DMS79 (cell line): ENCODE results near the gene EZR.
"Not testable (repeated sequence)": the region's sequence is repeated elsewhere in the genome, so short reads cannot be mapped to it uniquely, and the experiment has no call there.

Experiments
- DNase-seq: peaks from one replicate; lab custom pipeline; 2025; lab: John Stamatoyannopoulos, UW

Gene EZR

DNA sequence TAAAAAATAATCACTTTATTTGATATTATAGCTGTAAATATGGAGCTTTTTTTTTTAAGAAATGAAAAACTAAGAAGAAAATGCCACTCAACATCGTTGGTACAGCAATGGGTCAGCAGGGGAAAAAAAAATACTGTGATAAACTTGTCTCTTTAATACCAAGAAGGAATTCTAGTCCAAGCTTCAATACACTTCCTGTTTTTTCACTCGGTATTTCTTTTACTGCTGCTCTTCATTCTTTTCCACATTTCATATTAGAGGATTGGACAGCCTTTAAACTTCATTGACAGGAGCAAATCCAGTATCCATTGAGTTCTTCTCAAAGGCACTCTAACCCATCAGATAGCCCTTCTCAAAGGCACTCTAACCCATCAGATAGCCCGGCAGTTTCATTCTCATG, 22.2 kb upstream of the EZR start:
- DNase-seq: no peak

DNA sequence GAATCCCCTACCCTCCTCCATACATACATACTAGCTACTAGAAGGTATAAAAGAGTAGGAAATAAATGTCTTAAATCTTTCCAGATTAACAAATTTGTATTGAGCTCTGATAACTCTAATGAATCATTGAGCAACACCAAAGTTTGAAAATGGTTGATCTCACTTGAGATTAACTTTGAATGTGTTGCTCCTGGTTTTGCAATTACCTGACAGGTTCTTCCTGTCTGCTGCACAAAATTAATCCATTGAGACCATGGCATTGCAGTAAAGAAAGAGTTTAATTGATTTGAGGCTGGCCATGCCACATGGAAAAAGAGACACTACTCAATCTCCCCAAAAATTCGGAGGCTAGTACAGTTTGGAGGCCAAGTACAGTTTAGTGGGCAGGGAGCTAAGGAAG, 21.3 kb upstream of the EZR start:
- no peak for DNase-seq

DNA sequence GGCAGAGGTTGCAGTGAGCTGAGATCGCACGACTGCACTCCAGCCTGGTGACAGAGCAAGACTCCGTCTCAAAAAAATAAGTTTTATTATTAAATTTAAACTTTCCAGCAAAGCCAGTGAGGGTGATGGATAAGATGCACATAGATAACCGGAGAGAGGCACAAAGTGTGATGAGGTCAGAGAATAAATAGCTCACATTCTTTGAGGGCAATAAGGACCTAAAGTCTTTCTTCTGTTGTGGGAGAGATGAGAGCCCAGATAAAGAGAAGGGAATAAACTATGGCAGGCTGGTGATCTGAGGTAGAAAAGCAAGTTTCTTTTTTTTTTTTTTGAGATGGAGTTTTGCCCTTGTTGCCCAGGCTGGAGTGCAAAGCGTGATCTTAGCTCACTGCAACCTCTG, 20.6 kb upstream of the EZR start:
- no peak for DNase-seq

DNA sequence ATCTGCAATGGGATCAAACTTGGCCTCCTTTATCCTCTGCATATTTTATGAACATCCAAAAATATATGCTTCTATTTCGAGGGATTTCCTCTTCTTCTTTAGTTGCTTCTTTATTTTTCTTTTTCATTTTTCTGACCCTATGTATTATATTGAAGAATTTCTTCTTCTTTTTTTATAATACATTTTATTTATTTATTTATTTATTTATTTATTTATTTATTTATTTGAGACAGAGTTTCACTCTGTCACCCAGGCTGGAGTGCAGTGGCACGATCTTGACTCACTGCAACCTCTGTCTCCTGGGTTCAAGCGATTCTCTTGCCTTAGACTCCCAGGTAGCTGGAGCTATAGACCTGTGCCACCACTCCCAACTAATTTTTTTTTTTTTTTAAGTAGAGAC, 19.6 kb upstream of the EZR start:
- DNase-seq: not testable (repeated sequence)

DNA sequence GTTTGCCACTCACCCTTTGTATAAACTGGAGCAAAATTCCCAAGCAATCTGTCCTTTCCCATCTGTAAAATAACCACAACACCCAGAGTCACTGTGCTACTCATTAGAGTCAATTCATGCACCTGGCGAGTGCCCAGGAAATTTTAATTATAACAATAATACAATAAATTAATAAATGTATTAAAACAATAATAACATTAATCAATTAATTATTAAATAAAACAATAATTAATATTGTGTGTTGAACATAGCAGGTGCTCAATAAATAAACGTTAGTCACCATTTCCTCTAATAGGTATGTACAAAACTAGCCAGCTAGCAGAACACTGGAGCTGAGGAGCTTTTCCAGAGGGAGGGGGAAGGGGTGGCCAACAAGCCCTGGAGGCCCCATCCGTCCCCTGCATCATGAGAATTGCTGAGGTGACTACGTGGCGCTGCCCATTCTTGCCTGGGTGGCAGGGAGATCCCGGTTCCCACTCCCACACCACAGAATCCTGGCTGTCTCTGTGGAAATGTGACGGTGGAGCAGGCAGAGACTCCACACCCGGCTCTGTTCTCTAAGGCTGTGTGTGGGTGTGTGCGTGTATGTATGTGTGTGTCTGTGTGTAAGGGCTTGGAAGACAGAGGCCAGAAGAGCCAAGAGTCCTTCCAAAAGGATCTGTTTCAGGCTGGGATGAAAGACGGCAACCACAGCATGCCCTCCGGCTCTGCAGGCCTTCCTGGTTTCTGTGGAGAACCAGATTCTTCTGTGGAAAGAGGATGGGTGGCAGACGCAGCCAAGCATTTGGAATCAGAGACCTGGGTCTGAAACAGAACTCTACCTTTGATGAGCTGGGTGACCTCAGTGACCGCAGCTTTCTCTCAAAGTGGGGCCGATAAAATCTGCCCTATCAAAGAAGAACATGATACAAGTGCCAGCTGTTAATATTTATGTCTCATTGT, 18.8 kb upstream of the EZR start:
- DNase-seq: no peak

DNA sequence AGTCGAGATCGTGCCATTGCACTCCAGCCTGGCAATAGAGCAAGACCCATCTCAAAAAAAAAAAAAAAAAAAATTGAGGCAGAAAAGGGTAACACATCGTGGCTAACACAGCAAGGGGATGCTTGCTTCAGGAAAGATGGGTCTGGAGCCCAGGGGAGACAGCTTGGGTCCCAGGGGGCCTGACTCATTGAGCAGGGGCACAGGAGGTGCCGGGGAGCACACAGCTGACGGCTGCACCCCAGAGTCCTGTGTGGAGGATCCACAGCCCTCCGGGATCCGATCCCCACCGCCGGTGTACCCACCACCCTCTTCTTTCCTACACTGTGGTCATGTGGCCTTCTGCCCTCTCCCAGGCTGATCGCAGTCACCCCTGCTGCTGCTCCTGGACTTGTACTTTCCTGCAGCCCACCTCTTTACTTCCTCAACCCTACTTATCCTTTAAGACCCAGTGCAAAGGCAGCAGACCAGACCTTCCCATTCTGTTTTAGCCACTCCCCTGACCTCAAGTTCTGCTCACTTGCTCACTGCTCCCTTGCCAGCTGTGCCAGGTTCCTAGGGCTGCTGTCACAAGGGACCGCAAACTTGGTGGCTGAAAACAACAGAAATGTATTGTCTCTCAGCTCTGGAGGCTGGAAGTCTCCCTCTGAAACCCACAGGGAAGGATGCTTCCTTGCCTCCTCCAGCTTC, 17.6 kb upstream of the EZR start:
- no peak for DNase-seq

DNA sequence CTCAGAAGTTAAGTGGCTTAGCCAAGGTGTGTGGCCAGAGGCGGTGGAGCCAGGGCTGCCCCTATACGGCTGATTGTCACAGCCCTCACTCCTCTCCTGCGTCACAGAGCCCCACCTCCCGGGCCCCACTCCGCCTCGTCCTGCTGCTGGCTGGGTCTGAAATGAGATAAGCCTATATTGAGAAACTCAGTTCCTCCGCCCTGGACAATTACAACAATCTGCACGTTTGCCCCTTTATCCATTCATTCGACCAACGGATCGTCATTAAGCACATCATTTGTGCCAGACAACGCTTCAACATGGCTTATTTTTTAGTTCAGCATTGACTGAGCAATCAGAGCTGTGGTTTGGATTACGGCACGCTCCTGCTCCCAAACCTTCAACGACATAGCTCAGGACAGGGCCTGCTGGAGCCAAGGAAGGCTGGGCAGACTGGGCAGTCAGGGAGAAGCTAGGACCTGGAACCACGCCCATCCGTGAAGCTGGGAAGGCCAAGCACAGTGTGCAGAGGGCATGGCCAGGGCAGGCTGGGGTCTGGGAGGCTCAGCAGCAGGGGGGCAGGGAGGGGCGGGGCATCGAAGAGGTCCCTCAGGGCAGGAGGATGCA, 16.6 kb upstream of the EZR start:
- no peak for DNase-seq

DNA sequence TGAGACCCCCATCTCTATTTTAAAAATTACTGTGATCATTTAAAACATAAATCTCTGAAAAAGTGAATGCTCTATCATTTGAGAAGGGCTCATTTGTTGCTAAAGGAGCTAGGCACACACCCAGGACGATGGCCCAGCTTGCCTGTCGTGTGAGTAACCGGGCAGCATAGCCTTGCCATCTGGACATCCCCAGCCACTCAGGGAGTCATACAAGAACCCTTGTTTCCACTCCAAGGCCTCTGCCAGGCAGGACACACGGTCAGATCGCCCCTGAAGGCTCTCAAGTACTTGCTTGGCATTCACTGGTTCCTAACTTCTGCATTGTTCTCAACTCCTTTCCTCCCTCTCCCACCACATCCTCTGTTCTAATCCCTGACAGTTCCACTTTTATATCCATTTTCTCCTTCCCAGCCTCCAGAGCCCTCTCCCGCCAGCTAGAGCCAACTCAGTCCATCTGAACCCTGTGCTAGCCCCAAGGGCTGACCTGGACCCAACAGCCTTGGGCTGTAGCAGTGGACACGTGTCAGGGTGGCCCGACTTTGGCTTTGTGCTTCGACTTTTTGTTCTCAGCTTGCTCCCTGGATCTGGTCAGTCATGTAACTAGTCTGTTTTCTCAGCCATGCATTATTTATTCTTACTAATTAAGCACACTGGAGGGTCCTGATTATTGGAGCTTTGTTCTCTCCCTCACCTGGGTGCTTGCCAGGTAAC, 15.7 kb upstream of the EZR start:
- DNase-seq: peak; percentile 10

DNA sequence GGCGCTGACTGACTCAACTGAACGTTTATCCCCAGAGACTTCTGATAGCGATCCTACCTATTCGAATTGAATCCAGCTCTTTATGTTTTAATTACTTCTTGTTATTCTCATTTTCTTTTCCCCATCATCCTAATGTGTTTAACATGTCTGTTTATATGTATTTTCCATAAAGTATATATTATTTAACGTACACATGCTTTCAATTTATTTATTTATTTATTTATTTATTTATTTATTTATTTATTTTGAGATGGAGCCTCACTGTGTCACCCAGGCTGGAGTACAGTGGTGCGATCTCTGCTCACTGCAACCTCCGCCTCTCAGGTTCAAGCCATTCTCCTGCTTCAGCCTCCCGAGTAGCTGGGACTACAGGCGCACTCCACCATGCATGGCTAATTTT, 13.6 kb upstream of the EZR start:
- not testable (repeated sequence) for DNase-seq

DNA sequence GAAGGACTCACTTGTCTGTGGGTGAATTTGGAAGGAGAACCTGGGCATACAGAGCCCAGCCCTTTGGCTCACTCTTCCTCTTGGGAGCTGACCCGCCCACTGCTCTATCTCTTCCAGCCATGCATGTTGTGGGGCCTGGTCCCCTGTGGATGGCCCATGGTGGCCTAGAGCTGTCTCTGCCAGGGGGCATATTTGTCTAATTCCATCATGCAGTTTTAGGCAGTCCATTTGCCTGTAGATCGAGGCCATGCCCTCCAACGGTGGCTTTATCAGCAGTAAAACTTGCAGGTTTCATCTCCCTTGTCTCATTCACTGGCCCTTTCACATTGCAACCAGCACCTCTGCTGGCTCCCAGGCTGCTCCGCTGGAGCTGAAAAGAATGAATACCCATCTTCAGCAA, 12.9 kb upstream of the EZR start:
- no peak for DNase-seq

DNA sequence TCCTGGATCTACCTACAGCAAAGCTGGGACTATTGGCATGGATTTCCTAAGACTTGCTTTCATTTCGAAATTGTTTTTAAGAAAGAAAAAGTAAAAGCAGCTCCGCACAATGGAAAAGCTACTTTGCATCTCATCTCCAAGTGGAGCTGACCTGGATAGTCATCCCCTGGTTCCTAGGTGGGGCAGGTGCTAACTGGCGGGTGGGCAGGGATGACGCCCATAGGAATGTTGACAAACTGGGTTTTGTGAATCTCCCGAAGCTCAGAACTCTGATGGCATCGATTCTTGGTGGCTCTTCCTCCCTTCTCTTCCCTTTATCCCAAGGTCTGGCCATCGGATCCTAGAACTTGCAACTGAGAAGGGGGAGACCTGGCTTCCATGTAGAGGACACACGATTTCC, 12.4 kb upstream of the EZR start:
- DNase-seq: no peak

DNA sequence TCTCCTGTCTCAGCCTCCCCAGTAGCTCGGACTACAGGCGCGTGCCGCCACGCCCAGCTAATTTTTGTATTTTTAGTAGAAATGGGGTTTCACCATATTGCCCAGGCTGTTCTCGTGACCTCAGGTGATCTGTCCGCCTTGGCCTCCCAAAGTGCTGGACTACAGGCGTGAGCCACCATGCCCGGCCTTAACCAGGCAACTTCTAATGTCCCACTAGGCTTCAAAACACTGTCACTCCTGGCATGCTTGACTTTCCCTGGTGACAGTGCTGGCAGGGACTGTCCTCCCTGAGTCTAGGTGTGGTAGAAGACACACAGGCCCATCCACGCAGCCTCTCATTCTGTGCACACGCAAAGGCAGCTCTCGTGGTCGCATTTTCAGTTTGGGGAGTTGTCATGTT, 11.6 kb upstream of the EZR start:
- no peak for DNase-seq

DNA sequence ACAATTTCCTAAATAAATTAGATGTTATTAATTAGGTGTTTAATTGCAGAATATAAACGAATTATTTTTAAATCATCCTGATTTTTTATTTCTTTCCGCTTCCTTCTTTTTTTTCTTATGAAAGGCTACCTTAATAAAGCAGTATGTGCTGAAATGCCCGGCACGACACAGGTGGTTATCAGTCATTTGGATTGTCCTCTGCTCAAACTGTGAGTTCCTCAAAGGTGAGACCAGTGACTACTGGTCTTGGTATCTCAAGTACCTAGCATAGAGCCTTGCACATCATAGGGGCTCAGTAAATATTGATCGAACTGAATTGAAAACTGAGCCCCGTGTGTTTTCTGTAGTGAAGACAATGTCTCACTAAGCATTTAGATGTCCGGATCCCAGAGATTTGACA, 9.6 kb upstream of the EZR start:
- DNase-seq: no peak

DNA sequence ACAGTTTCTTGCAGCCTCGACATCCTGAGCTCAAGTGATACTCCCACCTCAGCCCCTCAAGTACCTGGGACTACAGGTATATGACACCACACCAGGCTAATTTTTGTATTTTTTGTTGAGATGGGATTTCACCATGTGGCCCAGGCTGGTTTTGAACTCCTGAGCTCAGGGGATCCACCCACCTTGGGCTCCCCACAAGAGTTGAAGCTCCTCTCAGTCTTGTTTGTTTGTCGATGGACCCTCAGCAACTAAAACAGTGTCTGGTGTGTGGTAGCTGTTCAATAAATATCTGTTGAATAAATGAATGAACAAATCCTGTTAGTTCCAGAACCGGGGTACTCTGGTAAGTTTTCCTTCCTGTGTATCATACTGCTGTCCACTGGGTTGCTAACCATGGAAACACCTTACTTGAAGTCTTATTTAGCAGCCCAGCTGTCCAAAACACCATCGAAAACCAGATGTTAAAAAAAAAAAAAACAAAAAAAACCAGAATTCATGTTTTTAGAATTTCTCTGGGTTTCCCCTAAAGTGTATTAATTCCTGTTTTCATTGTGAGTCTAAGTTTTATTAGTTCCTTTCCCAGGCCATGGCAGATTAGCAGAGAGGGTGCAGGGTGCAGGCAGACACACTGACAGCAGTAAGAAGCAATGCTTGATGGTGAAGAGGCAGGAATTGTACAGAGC, 7.8 kb upstream of the EZR start:
- DNase-seq: no peak

DNA sequence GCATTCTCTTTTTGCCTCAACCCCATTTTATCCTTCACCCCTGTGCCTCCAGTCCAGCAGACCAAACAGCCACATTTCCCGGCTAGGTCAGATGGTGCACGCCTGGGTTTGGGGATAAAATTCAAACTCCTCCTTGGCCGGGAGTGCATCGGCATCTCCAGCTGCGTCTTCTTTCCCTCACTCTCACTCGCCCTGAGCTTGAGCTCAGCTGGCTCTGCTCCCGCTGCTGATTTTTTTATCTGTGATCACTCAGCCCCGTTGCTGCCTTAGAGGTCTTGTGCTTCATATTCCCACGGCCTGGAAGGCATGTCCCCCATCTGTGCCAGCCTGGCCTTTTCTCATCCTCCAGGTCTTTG, 6.8 kb upstream of the EZR start:
- no peak for DNase-seq

DNA sequence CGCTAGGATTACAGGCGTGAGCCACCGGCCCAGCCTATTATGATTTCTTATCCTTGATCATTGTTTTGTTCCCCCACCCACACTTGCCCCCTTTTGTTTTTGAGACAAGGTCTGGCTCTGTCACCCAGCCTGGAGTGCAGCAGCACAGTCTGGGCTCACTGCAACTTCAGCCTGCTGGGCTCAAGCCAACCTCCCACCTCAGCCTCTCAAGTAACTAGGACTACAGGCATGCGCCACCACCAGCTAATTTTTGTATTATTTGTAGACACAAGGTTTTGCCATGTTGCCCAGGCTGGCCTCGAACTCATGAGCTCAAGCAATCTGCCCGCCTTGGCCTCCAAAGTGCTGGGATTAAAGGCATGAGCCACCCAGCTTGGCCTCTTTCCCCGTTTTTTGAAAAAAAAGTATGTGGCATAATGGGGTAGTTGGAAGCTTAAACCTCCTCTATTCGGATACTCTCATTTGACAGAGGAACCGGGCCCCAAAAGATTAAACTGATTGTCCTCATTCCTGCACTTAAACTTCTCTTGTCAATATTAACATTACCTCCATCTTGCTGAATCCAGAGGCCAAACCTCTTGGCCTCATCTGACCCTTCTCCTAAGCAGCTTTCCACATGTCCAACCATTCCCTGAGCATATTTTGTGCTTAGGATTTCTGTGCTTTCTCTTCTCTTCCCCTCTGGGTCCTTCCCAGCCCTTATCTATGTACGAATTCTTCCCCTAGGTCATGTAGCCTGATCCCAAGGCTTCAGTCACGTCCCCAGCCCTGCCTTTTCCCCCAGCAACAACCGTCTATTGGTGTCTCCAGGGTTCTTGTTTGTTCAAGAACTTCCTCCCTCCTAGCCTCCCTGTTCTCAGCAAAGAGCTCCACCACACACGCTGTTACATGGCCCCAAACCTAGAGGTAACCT, 6.1 kb upstream of the EZR start:
- DNase-seq: no peak

DNA sequence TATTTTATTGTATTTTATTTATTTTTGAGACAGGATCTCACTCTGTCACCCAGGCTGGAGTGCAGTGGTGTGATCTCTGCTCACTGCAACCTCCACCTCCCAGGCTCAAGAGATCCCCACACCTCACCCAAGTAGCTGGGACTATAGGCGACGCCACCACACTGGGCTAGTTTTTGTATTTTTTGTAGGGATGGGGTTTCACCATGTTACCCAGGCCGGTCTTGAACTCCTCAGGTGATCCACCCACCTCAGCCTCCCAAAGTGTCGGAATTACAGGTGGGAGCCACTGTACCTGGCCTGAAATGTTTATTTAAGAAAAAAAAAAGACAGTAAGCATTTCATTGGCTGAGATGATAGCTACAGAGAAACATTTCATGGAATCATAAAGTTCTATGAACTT, 4.4 kb upstream of the EZR start:
- DNase-seq: not testable (repeated sequence)

DNA sequence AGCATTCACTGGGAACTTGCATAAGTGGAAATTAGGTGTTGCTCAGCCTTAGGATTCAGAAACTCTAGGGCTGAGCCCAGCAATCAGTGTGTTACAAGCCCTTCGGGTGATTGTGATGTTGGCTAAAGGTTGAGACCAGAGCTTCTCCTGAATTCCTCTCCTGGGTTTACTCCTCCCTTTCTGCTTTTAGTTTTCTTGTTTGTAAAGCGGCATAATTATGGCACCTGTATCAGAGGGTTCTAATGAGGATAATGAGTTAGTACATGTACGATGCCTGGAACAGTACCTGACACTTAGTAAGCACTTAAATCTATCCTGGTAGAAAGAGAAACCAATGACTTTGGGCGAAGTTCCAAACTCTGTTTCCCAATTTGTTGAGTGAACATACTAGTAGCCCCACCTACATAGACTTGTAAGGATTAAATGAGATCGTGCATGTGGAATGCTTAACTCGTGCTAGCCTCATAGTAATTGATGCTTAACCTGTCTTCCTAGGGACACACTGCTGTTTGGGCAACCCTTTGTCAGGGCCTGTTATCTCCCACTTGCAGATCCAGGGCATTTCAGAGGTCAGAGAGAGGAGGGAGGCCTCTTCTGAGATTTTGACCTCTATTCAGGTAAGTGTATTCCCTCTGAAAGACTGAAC, 932 bp upstream of the EZR start:
- DNase-seq: no peak

DNA sequence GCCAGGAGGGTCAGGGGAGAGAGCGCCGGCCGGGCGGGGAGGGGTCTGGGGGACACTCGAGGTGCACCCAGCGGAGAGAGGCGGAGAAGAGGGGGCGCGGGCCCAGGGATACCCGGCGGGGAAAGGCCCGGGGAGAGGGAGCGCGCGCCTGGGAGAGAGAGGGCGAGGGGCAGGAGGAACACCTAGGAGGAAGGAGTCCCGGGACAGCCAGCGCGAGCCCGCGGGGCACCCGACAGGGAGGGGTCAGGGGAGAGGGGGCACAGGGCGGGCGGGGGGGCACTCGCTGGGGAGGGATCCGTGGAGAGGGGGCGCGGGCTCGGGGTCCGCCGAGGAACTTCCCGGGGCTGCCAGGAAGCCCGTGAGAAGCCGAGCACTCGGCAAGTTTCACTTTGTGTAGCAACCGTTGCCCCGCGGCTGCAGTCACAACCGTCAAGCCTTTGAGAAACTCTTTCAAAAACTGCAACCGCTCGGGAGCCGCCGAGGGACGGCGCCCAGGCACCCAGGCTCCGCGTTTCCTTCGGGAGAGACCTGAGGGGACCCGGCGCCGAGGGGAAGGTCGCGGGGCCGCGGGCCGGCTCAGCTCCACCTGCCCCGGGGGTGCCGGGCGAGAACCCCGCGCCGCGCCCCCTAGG, 471 bp downstream of the EZR start:
- peak; percentile 33 for DNase-seq
